GM12878 (cell line): Measurements from ENCODE around the gene GPR151. TPM values are rescaled to one million over a fixed set of nuclear protein-coding genes. Genes with fewer than 3 reads are reported as not detected.

Experiments used
- HDAC6 ChIP-seq: fragments of 200-600 bp; sonication (generic); IDR thresholded peaks from one replicate; pipeline ENCODE4 v1.8.0; 2017; ENCODE audit warnings: antibody characterized with exemption; ENCODE audit not compliant: unreplicated experiment
- NFYA ChIP-seq: IDR thresholded peaks from 2 replicates; pipeline ENCODE4 v1.6.1; 2011; ENCODE audit warnings: low read depth, mild to moderate bottlenecking, low read length, improper control_type of control experiment, borderline replicate concordance
- polyA plus RNA-seq, 11 experiments: library from polyadenylated mRNA; depleted of rRNA in 4 of 11; unstranded in 6 of 11; stranded (reverse) in 5 of 11; fragments of >200 nt; fragmentation: Nextera tagmentation in 4 of 11; fragmentation: Illumina TruSeq in 1 of 11; extraction: Ambion mirVana in 4 of 11; extraction: Trizol in 1 of 11; gene quantifications; 1 replicate in 1 of 11; 2 replicates in 10 of 11; pipeline versions ENCODE4 v1.2.1 to v1.2.3, GENCODE V29; 2011 to 2016; ENCODE audit warnings: inconsistent platforms in 2 of 11, missing spikeins in 2 of 11, low read depth in 1 of 11
- total RNA-seq, 4 experiments: library from RNA; depleted of rRNA in 3 of 4; stranded (reverse); fragments of >200 nt in 3 of 4; fragmentation: Illumina TruSeq in 1 of 4; extraction: Trizol in 1 of 4; gene quantifications; 2 replicates each; pipeline versions ENCODE4 v1.2.1 to v1.2.3, GENCODE V29; 2013 to 2021
- TF ChIP-seq, protein P1 (sequence below): IDR thresholded peaks from 2 replicates; pipeline ENCODE4 v1.6.1; 2012; ENCODE audit warnings: mild to moderate bottlenecking, low read depth, low read length
- TF ChIP-seq, protein P2 (sequence below): fragments of 450-650 bp; formaldehyde crosslinking; IDR thresholded peaks from 2 replicates; pipeline ENCODE4 v1.4.0; 2020; ENCODE audit warnings: mild to moderate bottlenecking, moderate library complexity
- TF ChIP-seq, protein P3 (sequence below): IDR thresholded peaks from 2 replicates; pipeline ENCODE4 v1.6.1; 2012; ENCODE audit warnings: low read depth, low read length, improper control_type of control experiment
- TF ChIP-seq, protein P4 (sequence below): fragments of 450-650 bp; IDR thresholded peaks from 2 replicates; pipeline ENCODE4 v1.6.1; 2017; ENCODE audit warnings: mild to moderate bottlenecking, moderate library complexity

The GPR151 gene
- total and polyA plus RNA-seq, 10 of the 15 experiments (the other 5 are each of a cell fraction or from before 2014, with no cell fraction given) = 0.11 TPM; not detected in 9

DNA sequence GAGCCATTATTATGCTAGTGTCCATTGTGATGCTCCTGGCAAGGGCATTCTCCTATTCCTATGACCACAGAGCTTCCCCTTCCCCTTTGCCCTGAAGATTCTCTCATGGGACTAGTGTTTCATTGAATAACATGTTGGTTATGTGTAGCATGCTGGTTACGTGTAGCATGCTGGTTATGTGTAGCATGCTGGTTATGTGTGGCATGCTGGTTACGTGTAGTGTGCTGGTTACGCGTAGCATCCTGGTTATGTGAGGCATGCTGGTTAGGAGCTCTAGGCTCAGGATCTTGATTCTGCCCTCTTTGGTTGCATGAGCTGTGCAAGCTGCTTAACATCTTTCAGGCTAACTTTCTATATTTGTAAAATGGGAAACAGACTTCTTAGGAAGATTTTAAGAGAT, 46.5 kb upstream of the GPR151 start (continued):
- TF ChIP-seq, protein P1, sequence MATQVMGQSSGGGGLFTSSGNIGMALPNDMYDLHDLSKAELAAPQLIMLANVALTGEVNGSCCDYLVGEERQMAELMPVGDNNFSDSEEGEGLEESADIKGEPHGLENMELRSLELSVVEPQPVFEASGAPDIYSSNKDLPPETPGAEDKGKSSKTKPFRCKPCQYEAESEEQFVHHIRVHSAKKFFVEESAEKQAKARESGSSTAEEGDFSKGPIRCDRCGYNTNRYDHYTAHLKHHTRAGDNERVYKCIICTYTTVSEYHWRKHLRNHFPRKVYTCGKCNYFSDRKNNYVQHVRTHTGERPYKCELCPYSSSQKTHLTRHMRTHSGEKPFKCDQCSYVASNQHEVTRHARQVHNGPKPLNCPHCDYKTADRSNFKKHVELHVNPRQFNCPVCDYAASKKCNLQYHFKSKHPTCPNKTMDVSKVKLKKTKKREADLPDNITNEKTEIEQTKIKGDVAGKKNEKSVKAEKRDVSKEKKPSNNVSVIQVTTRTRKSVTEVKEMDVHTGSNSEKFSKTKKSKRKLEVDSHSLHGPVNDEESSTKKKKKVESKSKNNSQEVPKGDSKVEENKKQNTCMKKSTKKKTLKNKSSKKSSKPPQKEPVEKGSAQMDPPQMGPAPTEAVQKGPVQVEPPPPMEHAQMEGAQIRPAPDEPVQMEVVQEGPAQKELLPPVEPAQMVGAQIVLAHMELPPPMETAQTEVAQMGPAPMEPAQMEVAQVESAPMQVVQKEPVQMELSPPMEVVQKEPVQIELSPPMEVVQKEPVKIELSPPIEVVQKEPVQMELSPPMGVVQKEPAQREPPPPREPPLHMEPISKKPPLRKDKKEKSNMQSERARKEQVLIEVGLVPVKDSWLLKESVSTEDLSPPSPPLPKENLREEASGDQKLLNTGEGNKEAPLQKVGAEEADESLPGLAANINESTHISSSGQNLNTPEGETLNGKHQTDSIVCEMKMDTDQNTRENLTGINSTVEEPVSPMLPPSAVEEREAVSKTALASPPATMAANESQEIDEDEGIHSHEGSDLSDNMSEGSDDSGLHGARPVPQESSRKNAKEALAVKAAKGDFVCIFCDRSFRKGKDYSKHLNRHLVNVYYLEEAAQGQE = no peak
- TF ChIP-seq, protein P2, sequence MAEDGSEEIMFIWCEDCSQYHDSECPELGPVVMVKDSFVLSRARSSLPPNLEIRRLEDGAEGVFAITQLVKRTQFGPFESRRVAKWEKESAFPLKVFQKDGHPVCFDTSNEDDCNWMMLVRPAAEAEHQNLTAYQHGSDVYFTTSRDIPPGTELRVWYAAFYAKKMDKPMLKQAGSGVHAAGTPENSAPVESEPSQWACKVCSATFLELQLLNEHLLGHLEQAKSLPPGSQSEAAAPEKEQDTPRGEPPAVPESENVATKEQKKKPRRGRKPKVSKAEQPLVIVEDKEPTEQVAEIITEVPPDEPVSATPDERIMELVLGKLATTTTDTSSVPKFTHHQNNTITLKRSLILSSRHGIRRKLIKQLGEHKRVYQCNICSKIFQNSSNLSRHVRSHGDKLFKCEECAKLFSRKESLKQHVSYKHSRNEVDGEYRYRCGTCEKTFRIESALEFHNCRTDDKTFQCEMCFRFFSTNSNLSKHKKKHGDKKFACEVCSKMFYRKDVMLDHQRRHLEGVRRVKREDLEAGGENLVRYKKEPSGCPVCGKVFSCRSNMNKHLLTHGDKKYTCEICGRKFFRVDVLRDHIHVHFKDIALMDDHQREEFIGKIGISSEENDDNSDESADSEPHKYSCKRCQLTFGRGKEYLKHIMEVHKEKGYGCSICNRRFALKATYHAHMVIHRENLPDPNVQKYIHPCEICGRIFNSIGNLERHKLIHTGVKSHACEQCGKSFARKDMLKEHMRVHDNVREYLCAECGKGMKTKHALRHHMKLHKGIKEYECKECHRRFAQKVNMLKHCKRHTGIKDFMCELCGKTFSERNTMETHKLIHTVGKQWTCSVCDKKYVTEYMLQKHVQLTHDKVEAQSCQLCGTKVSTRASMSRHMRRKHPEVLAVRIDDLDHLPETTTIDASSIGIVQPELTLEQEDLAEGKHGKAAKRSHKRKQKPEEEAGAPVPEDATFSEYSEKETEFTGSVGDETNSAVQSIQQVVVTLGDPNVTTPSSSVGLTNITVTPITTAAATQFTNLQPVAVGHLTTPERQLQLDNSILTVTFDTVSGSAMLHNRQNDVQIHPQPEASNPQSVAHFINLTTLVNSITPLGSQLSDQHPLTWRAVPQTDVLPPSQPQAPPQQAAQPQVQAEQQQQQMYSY (CRISPR knock-in tag) = no peak
- TF ChIP-seq HDAC6 = no peak
- TF ChIP-seq NFYA = no peak
- TF ChIP-seq, protein P3, sequence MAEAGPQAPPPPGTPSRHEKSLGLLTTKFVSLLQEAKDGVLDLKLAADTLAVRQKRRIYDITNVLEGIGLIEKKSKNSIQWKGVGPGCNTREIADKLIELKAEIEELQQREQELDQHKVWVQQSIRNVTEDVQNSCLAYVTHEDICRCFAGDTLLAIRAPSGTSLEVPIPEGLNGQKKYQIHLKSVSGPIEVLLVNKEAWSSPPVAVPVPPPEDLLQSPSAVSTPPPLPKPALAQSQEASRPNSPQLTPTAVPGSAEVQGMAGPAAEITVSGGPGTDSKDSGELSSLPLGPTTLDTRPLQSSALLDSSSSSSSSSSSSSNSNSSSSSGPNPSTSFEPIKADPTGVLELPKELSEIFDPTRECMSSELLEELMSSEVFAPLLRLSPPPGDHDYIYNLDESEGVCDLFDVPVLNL = no peak
- TF ChIP-seq, protein P4, sequence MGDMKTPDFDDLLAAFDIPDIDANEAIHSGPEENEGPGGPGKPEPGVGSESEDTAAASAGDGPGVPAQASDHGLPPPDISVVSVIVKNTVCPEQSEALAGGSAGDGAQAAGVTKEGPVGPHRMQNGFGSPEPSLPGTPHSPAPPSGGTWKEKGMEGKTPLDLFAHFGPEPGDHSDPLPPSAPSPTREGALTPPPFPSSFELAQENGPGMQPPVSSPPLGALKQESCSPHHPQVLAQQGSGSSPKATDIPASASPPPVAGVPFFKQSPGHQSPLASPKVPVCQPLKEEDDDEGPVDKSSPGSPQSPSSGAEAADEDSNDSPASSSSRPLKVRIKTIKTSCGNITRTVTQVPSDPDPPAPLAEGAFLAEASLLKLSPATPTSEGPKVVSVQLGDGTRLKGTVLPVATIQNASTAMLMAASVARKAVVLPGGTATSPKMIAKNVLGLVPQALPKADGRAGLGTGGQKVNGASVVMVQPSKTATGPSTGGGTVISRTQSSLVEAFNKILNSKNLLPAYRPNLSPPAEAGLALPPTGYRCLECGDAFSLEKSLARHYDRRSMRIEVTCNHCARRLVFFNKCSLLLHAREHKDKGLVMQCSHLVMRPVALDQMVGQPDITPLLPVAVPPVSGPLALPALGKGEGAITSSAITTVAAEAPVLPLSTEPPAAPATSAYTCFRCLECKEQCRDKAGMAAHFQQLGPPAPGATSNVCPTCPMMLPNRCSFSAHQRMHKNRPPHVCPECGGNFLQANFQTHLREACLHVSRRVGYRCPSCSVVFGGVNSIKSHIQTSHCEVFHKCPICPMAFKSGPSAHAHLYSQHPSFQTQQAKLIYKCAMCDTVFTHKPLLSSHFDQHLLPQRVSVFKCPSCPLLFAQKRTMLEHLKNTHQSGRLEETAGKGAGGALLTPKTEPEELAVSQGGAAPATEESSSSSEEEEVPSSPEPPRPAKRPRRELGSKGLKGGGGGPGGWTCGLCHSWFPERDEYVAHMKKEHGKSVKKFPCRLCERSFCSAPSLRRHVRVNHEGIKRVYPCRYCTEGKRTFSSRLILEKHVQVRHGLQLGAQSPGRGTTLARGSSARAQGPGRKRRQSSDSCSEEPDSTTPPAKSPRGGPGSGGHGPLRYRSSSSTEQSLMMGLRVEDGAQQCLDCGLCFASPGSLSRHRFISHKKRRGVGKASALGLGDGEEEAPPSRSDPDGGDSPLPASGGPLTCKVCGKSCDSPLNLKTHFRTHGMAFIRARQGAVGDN = no peak
